Stimulated activated CD4-positive, alpha-beta T cell treated with anti-CD3 and anti-CD28 coated beads, Interleukin-2, amount 100 ng/mL, for 24 hours (primary cell): ENCODE results near the gene MAGEB18.

ENCODE experiments used
- DNase-seq, 2 donors: peaks; one replicate each; pipeline ENCODE4 v3.0.0-alpha.2; 2020

MAGEB18 gene

DNA sequence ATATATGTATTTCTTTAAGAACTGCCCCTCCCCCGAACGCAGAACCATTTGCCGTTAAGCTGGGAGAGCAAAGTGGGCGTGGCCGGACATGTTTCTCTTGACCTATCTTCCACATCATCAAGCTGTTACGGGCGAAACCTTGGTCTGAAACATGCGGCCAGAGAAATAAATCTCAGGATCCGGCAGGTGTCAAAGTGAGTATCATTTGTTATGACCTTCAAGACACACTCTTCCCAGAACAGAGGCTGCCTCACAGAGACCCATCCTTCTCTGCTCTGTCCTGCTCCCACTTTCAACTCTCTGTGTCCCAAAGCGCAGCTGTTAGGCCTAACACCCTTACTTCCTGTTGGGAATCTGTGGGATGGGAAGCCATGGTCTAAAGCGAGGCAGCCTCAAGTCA is at the start of gene MAGEB18:
TSS of gene MAGEB18 (plus strand) at position 70 of the 400 bp plus-strand sequence. CDS start 643 bp downstream, outside the sequence.
- no peak for DNase-seq

DNA sequence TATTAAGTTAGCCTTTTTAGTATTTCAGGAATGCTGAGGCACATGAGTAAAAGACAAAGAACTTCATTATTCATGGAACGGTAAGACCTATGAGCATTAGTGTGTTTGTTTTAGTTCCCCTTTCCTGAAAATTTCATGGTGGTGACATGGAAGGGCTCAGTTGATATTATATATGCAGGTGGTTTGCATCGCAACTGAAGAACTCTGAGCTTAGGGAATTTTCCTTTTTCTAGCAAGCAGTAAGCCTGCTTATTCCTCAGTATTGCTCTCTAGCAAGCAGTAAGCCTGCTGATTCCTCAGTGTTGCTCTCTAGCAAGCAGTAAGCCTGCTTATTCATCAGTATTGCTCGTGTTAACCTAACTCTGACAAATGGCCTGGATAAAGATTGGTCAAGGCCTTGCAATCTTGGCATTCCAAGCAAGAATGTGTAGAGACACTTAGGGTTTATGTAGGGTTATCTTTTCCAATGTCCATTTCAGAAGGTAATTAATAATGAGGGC is 37.7 kb upstream of the MAGEB18 start:
- DNase-seq: no peak

DNA sequence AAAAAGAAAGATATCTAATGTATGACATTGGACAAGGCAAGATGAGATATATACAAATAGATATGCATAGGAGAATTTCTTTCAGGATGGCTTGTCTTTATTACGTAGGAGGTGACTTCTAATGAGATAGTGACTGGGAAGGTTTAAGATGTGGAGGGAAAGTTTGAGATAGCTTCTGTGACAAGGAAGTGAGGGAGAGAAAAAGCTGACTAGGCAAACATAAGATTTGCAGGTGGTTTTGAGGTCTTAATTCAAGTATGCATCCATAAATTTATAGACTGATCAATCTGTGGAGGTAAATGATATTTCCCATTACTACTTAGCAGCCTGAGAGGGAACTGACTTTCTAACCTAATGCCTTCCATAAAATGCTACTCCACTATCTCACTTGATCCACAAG is 29.0 kb upstream of the MAGEB18 start:
- no peak for DNase-seq

DNA sequence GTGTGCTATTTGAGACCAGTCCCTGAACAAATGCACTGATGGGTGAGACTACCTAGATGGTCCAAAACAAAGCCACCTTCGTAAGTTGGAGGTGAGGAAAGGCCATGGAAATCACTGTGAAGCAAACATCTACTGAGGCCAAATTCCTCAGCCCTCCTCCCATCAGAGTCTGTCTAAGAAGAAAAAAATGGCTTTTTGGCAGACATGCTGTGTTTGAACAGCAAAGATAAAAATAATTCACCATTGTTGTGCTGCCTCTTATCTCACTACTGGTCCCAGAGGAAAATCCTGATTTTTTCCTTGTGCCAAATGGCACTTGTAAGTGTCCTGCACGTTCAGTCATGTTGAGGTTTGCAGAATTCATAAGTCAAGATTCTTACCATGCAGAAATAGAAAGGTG is 7.9 kb downstream of the MAGEB18 start:
- no peak for DNase-seq

DNA sequence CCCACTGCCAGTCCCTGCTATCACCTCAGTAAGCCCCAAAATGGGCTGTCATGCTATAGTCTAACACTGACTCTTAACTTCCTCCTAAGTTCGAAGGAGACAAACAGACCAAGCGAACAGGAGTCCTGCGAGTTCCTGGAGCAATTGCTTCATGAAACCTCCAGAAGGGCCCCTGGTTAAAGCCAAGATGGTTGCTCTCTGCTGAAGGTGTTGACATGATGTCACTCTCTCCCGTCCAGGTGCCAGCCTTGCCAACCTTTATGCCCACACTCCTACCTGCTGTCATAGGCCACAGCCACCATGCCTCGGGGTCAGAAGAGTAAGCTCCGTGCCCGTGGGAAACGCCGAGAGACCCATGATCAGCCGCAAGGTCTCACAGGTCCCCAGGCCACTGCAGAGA is 22.2 kb downstream of the MAGEB18 start, which contains the start of gene MAGEB6B:
TSS of gene MAGEB6B (plus strand) at position 301 of the 400 bp plus-strand sequence. CDS start at position 301, 0 bp downstream.
- DNase-seq: no peak
